COLO668 (cell line): ENCODE results near the gene TRAPPC12.
A peak's percentile ranks its signal among the peaks of the same experiment; 100 is the strongest.
"Not testable (repeated sequence)": the region's sequence is repeated elsewhere in the genome, so short reads cannot be mapped to it uniquely, and the experiment has no call there.

Experiments used
- DNase-seq: peaks from one replicate; lab custom pipeline; 2025; ENCODE audit not compliant: unreplicated experiment; lab: John Stamatoyannopoulos, UW

Gene TRAPPC12

GRCh38 chr2:3368261-3368722 is 11.2 kb upstream of the TRAPPC12 start:
- DNase-seq: no peak

- not testable (repeated sequence) for DNase-seq
These were observed 9.9 kb upstream of the TRAPPC12 start for GRCh38 chr2:3369340-3370181.

- DNase-seq: no peak
These were observed 2.7 kb upstream of the TRAPPC12 start for GRCh38 chr2:3376821-3377220.

- DNase-seq: peak; percentile 54
These were observed 2.2 kb upstream of the TRAPPC12 start for GRCh38 chr2:3377279-3377611.

GRCh38 chr2:3377612-3378432 is 1.7 kb upstream of the TRAPPC12 start, which contains the start of gene EIPR1:
EIPR1 (minus strand) TSS chr2:3377818; CDS start chr2:3377689, 129 bp downstream.
- peak; percentile 98 for DNase-seq

GRCh38 chr2:3379339-3379646 is 201 bp upstream of the TRAPPC12 start:
- DNase-seq: no peak

GRCh38 chr2:3386448-3386958 is 7.0 kb downstream of the TRAPPC12 start:
- no peak for DNase-seq

- DNase-seq: no peak
These were observed 7.5 kb downstream of the TRAPPC12 start for GRCh38 chr2:3387011-3387410.

GRCh38 chr2:3387644-3388411 is 8.3 kb downstream of the TRAPPC12 start:
- no peak for DNase-seq

- DNase-seq: no peak
These were observed 8.9 kb downstream of the TRAPPC12 start for GRCh38 chr2:3388412-3388738.

GRCh38 chr2:3389193-3389592 is 9.7 kb downstream of the TRAPPC12 start:
- DNase-seq: no peak

GRCh38 chr2:3390041-3390440 is 10.5 kb downstream of the TRAPPC12 start:
- no peak for DNase-seq

- DNase-seq: no peak
These were observed 12.7 kb downstream of the TRAPPC12 start for GRCh38 chr2:3392216-3392615.

GRCh38 chr2:3396920-3397559 is 17.5 kb downstream of the TRAPPC12 start:
- DNase-seq: no peak

- no peak for DNase-seq
These were observed 19.4 kb downstream of the TRAPPC12 start for GRCh38 chr2:3398857-3399256.

- DNase-seq: no peak
These were observed 19.9 kb downstream of the TRAPPC12 start for GRCh38 chr2:3399381-3399780.

GRCh38 chr2:3399829-3400228 is 20.3 kb downstream of the TRAPPC12 start:
- DNase-seq: no peak

- DNase-seq: no peak
These were observed 24.3 kb downstream of the TRAPPC12 start for GRCh38 chr2:3403587-3404334.

GRCh38 chr2:3404349-3404894 is 24.9 kb downstream of the TRAPPC12 start:
- DNase-seq: no peak

GRCh38 chr2:3405307-3405706 is 25.8 kb downstream of the TRAPPC12 start:
- no peak for DNase-seq
